OCI-LY7 (cell line): ENCODE data around the gene USP37. TPM values are rescaled to one million over a fixed set of nuclear protein-coding genes. Genes with fewer than 3 reads are reported as not detected.

Source experiments
- BruUV-seq: library from RNA; stranded (reverse); fragments of 400-500 nt; replicated peaks from 2 replicates; lab custom pipeline; 2021; lab: Mats Ljungman, UMichigan
- CTCF ChIA-PET: fragments of 300-600 bp; sonication (Branson Sonifier 250); formaldehyde crosslinking; loops from one replicate; lab custom pipeline; 2022; ENCODE audit warnings: antibody characterized with exemption; ENCODE audit not compliant: unreplicated experiment; lab: Charles Lee
- POLR2A ChIA-PET: fragments of 300-600 bp; sonication (Branson Sonifier 250); formaldehyde crosslinking; loops from one replicate; lab custom pipeline; 2022; ENCODE audit warnings: antibody characterized with exemption; lab: Charles Lee
- DNase-seq: peaks from one replicate; pipeline ENCODE4 v3.0.0-alpha.2; 2015; ENCODE audit warnings: low spot score
- H2AFZ ChIP-seq: fragments of 200-600 bp; sonication (generic), shearing (Covaris generic); 2 replicates; pipeline ENCODE4 v1.6.1; 2014; ENCODE audit warnings: mild to moderate bottlenecking, antibody characterized with exemption, low read length, moderate library complexity
- H3K27ac ChIP-seq: fragments of 200-600 bp; sonication (generic); 2 replicates; pipeline ENCODE4 v1.5.1; 2014; ENCODE audit warnings: mixed run types, low read depth, mild to moderate bottlenecking, moderate library complexity, low read length, inconsistent platforms; ENCODE audit not compliant: poor library complexity, severe bottlenecking
- H3K36me3 ChIP-seq: fragments of 200-600 bp; sonication (generic); 2 replicates; pipeline ENCODE4 v1.6.1; 2014; ENCODE audit warnings: mild to moderate bottlenecking, antibody characterized with exemption, low read length, moderate library complexity, mixed read lengths; ENCODE audit not compliant: insufficient read depth
- H3K4me1 ChIP-seq: fragments of 200-600 bp; sonication (generic); 2 replicates; pipeline ENCODE4 v1.5.1; 2014; ENCODE audit warnings: mild to moderate bottlenecking, low read length; ENCODE audit not compliant: insufficient read depth, poor library complexity, severe bottlenecking
- H3K4me2 ChIP-seq: fragments of 200-600 bp; sonication (generic); 2 replicates; pipeline ENCODE4 v1.6.1; 2014; ENCODE audit warnings: mild to moderate bottlenecking, low read length
- H3K4me3 ChIP-seq: fragments of 200-600 bp; sonication (generic); 2 replicates; pipeline ENCODE4 v1.5.1; 2014; ENCODE audit warnings: mild to moderate bottlenecking, low read depth, low read length; ENCODE audit not compliant: poor library complexity, severe bottlenecking
- H3K79me2 ChIP-seq: fragments of 200-600 bp; sonication (generic); 2 replicates; pipeline ENCODE4 v1.6.1; 2016; ENCODE audit warnings: low read depth, mild to moderate bottlenecking, low read length, moderate library complexity, mixed read lengths; ENCODE audit not compliant: insufficient read depth
- H3K9me2 ChIP-seq: fragments of 200-600 bp; sonication (generic); 2 replicates; pipeline ENCODE4 v1.6.1; 2016; ENCODE audit warnings: mild to moderate bottlenecking, low read length, mixed read lengths; ENCODE audit not compliant: insufficient read depth
- H3K9me3 ChIP-seq: fragments of 200-600 bp; sonication (generic); 2 replicates; pipeline ENCODE4 v1.6.1; 2014; ENCODE audit warnings: mild to moderate bottlenecking, mixed run types, low read length, mixed read lengths
- H4K20me1 ChIP-seq: fragments of 200-600 bp; sonication (generic); 2 replicates; pipeline ENCODE4 v1.6.1; 2014; ENCODE audit warnings: mild to moderate bottlenecking, antibody characterized with exemption, low read length, moderate library complexity, mixed read lengths; ENCODE audit not compliant: insufficient read depth
- EZH2phosphoT487 ChIP-seq: fragments of 200-600 bp; sonication (generic); IDR thresholded peaks from 2 replicates; pipeline ENCODE4 v1.6.1; 2018; ENCODE audit warnings: low read depth, borderline replicate concordance, mild to moderate bottlenecking, mixed run types, antibody characterized with exemption, low read length, moderate library complexity, mixed read lengths
- intact Hi-C: fragments of 100-400 bp; cut with micrococcal nuclease; formaldehyde crosslinking; loops from one replicate; pipeline ENCODE4 v1.10.0; 2022; ENCODE audit not compliant: unreplicated experiment
- total RNA-seq, 2 experiments: library from RNA; depleted of rRNA in 1 of 2; stranded (reverse); fragments of >200 nt in 1 of 2; shearing (Covaris generic) in 1 of 2; gene quantifications; 2 replicates each; pipeline ENCODE4 v1.2.3, GENCODE V29; 2014 to 2022
- TF ChIP-seq, protein P1 (sequence below): fragments of 200-600 bp; sonication (generic); conservative IDR thresholded peaks from 2 replicates; pipeline ENCODE4 v1.5.1; 2014; ENCODE audit warnings: mild to moderate bottlenecking, antibody characterized with exemption, low read length, moderate library complexity, mixed read lengths

The USP37 gene
- total RNA-seq, 2 experiments from 2014 or later: 23.3 to 32.4 TPM

- H3K36me3 ChIP-seq: peaks cover 89% of the 10 kb centered on the region
- no peak overlapping the region for H3K4me3 ChIP-seq
- no peak overlapping the region for H2AFZ ChIP-seq
- H3K9me2 ChIP-seq: no peaks in the 10 kb centered on the region
- POLR2A ChIA-PET: interaction anchor here (0.6 to 0.7 kb wide), 3 partner anchors 18 to 75 kb away, joined by 3 to 9 read pairs (median 3); no protein-coding TSS in a partner anchor
- intact Hi-C loops: no loop called here
- no peak for DNase-seq
- H3K27ac ChIP-seq: no peak overlapping the region
- H3K4me1 ChIP-seq: peaks cover 19% of the 10 kb centered on the region
- no TSS peak for BruUV-seq
- TF ChIP-seq, protein P1, sequence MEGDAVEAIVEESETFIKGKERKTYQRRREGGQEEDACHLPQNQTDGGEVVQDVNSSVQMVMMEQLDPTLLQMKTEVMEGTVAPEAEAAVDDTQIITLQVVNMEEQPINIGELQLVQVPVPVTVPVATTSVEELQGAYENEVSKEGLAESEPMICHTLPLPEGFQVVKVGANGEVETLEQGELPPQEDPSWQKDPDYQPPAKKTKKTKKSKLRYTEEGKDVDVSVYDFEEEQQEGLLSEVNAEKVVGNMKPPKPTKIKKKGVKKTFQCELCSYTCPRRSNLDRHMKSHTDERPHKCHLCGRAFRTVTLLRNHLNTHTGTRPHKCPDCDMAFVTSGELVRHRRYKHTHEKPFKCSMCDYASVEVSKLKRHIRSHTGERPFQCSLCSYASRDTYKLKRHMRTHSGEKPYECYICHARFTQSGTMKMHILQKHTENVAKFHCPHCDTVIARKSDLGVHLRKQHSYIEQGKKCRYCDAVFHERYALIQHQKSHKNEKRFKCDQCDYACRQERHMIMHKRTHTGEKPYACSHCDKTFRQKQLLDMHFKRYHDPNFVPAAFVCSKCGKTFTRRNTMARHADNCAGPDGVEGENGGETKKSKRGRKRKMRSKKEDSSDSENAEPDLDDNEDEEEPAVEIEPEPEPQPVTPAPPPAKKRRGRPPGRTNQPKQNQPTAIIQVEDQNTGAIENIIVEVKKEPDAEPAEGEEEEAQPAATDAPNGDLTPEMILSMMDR: no peak
- TF ChIP-seq EZH2phosphoT487: no peak
- H4K20me1 ChIP-seq: no peaks in the 10 kb centered on the region
- CTCF ChIA-PET: no interaction called here
- H3K79me2 ChIP-seq: no peaks in the 10 kb centered on the region
- no peaks in the 10 kb centered on the region for H3K9me3 ChIP-seq
- H3K4me2 ChIP-seq: no peak overlapping the region
Measured at GRCh38 chr2:218474527-218474926, 93.6 kb downstream of the USP37 start.

DNA sequence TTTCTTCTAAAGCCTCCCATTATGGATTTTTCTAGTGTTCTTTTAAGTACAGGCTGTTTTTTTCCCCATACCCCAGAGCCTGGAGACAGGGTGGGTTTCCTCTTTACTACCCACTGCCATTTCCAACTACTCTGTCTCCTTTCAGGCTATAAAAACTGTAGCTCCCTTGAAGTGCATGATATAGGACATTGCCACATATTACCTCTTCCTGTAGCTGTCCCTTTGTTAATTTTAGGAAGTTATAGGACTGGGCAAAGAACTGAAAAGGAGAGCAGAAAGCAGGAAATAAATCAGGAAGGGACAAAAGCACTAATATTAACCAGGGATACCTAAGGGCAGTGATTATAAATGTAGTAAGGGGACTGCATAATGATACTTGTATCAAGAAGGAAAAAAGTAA is 95.2 kb downstream of the USP37 start:
- no peak overlapping the region for H3K27ac ChIP-seq
- no peaks in the 10 kb centered on the region for H3K9me2 ChIP-seq
- H4K20me1 ChIP-seq: no peaks in the 10 kb centered on the region
- no peak for DNase-seq
- peaks cover 88% of the 10 kb centered on the region for H3K36me3 ChIP-seq
- H3K4me2 ChIP-seq: no peak overlapping the region
- H3K9me3 ChIP-seq: no peaks in the 10 kb centered on the region
- no peak overlapping the region for H2AFZ ChIP-seq
- ChIA-PET CTCF (no interaction called here), POLR2A (interaction anchor here (0.6 kb wide), 1 partner anchor 166 kb away, joined by 4 read pairs; no protein-coding TSS in a partner anchor)
- no TSS peak for BruUV-seq
- H3K4me1 ChIP-seq: peaks cover 19% of the 10 kb centered on the region
- H3K79me2 ChIP-seq: no peaks in the 10 kb centered on the region
- intact Hi-C loops: no loop called here
- H3K4me3 ChIP-seq: no peak overlapping the region
- TF ChIP-seq, protein P1: no peak
- TF ChIP-seq EZH2phosphoT487: no peak

DNA sequence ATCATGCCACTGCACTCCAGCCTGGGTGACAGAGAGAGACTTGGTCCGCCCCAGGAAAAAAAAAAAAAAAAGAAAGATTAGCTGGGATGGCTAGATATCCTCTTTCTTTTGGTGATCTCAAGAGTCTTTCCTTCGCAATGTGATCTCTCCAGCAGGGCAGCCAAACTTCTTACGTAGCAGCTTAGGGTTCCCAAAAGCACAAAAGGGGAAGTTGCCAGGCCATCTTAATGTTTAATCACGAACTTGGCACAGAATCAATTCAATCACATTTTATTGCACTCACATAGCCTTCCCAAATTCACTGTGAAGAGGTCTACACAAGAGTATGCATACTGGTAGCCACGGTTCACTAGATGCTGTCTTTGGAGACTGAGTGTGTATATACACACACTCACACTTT is 96.2 kb downstream of the USP37 start:
- Histone ChIP-seq H2AFZ (no peak overlapping the region), H3K4me2 (no peak overlapping the region), H3K4me1 (peaks cover 16% of the 10 kb centered on the region), H3K9me3 (no peaks in the 10 kb centered on the region), H3K4me3 (no peak overlapping the region), H3K36me3 (peaks cover 78% of the 10 kb centered on the region), H4K20me1 (no peaks in the 10 kb centered on the region), H3K79me2 (no peaks in the 10 kb centered on the region), H3K27ac (no peak overlapping the region), H3K9me2 (no peaks in the 10 kb centered on the region)
- no TSS peak for BruUV-seq
- TF ChIP-seq, protein P1: no peak
- TF ChIP-seq EZH2phosphoT487: no peak
- no peak for DNase-seq
- CTCF ChIA-PET: no interaction called here
- intact Hi-C loops: no loop called here
- POLR2A ChIA-PET: interaction anchor here (0.6 to 1.7 kb wide), 3 partner anchors 10 to 68 kb away, joined by 4 to 6 read pairs (median 4); no protein-coding TSS in a partner anchor
